HG03135 (cell line): ENCODE measurements around the gene CALML6.
"Not testable (repeated sequence)": the region's sequence is repeated elsewhere in the genome, so short reads cannot be mapped to it uniquely, and the experiment has no call there.

ENCODE experiments used
- ATAC-seq: cut with Tn5 transposase; IDR thresholded peaks from one replicate; pipeline ENCODE4 v1.9.1; 2021; ENCODE audit warnings: mild to moderate bottlenecking, moderate library complexity; ENCODE audit not compliant: unreplicated experiment

The CALML6 gene

GRCh38 chr1:1924849-1925248 lies 9.8 kb downstream of the CALML6 start:
- ATAC-seq, result no peak

GRCh38 chr1:1925437-1926345 lies 10.6 kb downstream of the CALML6 start:
- ATAC-seq, result no peak

DNA sequence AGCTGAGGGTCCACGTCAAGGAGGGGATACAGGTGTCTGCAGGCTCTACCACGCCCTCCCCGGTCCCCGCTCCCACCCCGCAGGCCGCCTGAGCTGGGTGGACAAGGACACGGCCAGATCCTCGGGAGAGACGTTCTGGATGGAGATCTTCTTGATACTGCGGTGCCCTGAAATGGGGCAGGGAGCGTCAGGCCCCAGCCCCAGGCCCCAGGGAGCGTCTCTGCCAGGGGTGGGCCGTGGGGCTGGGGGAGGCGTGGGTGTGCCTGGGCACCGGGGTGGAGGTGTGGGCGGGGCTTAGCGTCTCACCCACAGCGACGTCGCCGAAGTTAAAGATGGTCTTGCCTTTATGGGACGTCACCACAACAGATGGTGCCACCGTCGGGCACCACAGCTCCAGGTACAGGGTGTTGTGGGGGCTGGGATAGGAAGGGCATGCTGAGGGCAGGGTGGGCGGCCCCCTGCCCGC lies 11.3 kb downstream of the CALML6 start:
- ATAC-seq, result no peak

- ATAC-seq, result no peak
Measured at GRCh38 chr1:1926886-1927660, 12.0 kb downstream of the CALML6 start.

DNA sequence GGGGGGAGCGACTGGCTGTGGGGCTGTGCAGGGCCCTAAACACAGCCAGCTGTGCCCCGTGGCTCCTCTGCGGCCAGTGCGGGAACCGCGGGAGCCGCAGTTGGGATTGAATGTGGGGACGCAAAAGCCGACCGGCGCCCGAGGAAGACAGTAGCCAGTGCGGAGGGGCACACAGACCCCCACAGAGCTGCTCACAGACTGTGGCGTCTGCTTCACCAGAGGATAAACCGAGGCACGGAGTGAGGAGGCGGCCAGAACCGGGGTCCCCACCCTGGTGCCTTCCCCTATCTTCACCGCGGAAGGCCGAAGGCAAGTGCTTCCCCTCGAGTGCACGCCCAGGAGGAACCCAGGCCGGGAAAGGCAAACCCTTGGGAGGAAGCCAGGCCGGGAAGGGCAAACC lies 12.7 kb downstream of the CALML6 start:
- ATAC-seq, result no peak

DNA sequence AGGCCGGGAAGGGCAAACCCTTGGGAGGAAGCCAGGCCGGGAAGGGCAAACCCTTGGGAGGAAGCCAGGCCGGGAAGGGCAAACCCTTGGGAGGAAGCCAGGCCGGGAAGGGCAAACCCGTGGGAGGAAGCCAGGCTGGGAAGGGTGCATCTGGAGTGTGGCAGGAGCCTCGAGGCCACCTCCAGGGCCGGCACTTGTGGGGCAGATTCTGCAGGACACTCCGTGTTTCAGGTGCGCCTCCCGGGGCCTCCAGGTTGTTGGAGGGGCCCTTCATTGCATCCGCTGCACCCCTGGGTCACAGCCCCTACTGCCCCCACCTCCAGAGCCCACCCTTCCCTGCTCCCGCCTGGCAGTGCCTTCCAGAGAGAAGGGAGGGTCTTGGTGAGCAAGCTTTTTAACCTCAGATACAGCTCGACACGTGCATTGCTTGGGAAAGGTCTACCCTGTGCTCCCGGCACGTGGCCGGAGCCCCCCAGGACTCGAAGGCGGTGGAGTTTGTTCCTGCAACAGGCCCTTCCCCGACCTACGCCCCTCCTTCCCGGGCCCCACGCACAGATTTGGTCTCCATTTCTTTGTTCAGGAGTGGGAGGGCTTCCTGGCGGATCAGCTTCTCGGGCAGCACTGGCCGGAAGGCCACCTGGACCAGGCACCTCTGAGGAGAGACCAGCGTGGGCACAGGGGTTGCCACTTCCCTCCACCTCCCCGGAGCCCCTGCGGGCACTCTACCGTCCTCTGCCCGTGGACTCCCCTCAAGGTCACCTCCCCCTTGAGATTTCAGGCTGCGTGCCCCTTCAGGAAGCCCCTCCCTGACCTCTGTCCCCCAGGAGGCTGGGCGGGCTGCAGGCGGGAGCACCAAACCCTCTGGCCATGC lies 13.4 kb downstream of the CALML6 start:
- no peak for ATAC-seq

DNA sequence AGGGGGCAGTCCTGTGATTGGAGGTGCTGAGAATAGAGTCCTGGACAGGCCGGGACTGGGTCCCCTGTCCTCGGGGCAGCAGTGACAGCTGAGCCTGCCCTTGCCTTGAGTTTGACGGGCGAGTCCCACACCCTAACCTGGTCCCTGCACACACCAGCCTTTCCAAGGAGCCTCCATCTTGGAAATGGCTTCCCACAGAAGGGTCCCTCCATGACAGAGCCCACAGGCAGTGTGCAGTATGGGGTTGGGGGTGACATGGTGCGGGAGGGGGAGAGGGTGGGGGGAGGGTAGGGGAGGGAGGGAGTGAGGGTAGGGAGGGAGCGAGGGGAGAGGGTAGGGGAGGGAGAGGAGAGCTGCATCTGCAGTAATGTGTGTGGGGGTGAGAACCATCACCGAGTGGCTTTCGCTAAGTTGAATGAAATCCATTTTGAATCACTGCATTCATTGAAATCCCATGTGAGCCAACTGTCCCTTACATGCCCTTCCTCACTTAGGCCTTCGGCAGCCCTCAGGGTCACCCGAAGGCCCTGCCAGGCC lies 14.1 kb downstream of the CALML6 start:
- ATAC-seq, result no peak

DNA sequence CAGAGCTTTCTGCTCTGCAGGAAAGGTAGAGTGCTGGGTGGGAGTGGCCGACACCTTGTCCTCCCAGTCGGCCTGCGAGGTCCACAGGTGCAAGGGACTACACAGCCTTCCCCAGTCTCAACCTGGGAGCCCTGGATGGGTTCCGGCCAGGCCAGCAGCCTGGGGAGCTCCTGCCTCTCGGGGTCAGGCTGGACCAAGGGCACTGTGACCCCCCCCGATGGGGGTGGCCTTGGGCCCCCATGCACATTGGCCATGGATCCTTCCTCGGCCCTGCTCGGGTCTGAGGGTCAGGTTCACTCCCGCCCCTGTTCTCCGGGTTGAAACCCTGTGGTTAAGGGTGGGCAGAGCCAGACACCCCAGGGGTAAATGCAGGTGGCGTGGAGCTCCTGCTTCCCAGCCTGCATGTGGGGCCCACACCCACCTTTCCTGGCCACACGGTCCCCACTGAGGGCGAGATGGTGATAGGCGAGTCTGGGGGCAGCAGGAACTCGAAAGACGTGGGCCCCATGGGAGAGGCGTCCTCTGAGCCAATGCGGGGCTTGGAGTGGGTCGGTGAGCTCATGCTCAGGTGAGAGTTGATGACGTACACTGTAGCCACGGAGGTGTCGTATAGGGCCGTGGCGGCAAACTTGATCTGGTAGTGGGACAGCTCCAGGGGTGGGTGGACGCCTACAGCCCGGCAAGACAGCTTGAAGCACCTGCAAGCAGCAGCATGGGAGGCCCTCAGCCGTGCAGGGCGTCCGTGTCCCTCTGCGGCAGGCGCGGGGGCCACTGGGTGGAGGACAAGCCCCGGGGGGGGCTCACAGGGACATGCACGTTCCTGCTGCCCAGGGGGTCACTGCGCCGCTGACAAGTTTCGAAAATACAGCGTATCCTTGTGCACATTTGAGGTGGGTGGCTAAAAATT lies 14.8 kb downstream of the CALML6 start:
- ATAC-seq, result no peak

DNA sequence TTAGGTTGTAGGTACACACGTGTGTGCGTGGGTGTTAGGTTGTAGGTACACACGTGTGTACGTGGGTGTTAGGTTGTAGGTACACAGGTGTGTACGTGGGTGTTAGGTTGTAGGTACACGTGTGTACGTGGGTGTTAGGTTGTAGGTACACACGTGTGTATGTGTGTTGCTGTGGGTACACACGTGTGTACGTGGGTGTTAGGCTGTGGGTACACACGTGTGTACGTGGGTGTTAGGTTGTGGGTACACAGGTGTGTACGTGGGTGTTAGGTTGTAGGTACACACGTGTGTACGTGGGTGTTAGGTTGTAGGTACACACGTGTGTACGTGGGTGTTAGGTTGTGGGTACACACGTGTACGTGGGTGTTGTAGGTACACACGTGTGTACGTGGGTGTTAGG lies 19.8 kb downstream of the CALML6 start:
- not testable (repeated sequence) for ATAC-seq

DNA sequence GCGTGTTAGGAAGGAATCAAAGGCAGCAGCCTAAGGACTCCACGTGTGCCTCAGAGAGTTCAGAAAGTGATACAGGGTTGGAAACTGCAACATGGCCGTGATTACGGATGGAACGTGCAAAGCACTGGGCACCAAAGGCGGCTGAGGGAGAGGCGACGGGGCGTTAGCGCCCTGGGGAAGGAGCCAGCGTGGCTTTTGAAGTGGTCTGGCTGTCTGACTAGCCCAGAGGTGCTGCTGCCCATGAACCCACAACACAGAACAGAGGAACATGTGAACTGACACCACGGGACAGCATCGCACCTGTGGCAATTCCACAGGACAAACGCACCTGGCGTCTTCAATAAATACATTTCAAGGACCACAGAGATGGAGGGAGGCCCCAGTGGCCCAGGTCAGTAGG lies 22.0 kb downstream of the CALML6 start:
- no peak for ATAC-seq

DNA sequence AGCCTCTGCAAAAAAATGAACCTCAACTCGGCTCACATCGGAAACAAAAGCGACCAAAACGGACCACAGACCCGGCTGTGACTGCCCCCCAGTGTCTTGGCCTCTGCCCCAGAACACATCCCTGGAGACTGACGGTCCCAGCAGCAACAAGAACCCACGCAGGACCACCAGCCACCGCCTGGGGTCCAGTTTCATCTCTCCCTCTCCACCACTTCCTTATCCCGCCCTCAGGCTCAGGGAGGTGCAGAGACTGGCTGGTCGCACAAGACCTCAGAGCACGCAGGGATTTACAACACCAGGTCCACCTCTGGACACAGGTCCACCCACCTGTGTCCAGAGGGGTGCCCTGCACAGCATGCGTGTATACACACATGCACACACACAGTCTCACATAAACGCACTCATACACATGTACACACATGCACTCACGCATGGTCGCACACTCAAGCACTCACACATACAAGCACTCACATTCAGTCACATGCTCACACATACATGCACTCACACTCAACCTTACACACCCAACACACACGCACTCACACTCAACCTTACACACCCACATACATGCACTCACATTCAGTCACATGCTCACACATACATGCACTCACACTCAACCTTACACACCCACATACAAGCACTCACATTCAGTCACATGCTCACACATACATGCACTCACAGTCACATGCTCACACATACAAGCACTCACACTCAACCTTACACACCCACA lies 22.7 kb downstream of the CALML6 start:
- no peak for ATAC-seq

GRCh38 chr1:1938276-1938573 lies 23.2 kb downstream of the CALML6 start:
- no peak for ATAC-seq

GRCh38 chr1:1938613-1939295 lies 23.7 kb downstream of the CALML6 start:
- no peak for ATAC-seq

- no peak for ATAC-seq
Measured at GRCh38 chr1:1939296-1940122, 24.4 kb downstream of the CALML6 start.

- ATAC-seq, result no peak
Measured at GRCh38 chr1:1940123-1940425, 25.0 kb downstream of the CALML6 start.

DNA sequence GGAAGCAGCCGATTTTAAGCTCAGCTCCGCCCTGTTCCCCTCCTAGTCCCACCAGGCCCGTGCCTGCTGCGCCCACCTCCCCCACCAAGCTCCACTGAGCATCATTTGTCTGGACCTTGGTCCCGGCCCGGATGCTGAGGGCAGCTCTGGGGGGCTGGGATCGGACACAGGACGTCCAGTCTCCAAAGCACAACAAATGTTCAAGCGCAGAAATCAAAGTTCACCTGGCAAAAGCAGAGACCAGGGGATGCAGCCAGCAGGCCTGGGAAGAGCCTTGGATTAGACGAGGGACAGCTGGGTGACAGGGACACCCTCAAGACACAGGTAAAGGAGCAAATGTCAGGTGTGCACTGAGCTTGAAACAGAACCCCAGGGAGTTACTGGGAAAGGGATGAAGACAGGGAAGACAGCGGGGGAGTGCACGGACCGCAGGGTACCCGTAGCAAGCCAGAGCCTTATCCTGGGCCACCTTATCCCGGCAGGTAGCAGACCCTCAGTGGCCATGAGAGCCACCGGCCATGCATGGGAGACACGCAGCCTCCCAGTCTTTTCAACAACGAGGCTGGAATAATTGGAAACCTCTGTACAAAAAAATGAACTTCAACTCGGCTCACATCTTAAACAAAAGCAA lies 26.3 kb downstream of the CALML6 start:
- ATAC-seq, result no peak
